T-helper 9 cell (primary cell): ENCODE data around the gene RPTOR.
"Not testable (repeated sequence)": the region's sequence is repeated elsewhere in the genome, so short reads cannot be mapped to it uniquely, and the experiment has no call there.

Experiments
- DNase-seq: peaks from one replicate; pipeline ENCODE4 v3.0.0-alpha.2; 2020

The RPTOR gene

GRCh38 chr17:80726558-80727408 is 182.1 kb downstream of the RPTOR start:
- DNase-seq: no peak

DNA sequence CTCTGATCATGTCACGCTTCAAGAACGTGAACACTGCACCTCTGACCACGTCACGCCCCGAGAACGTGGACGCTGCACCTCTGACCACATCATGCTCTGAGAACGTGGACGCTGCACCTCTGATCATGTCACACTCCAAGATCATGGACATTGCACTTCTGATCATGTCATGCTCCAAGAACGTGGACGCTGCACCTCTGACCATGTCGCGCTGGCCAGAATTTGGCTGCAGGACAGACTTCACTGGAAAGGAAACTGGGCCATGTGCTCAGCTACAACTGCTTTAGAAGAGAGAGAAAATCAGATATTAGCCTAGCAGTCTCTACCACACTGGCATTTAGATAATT is 182.7 kb downstream of the RPTOR start:
- no peak for DNase-seq

GRCh38 chr17:80729016-80729415 is 184.4 kb downstream of the RPTOR start:
- no peak for DNase-seq

DNA sequence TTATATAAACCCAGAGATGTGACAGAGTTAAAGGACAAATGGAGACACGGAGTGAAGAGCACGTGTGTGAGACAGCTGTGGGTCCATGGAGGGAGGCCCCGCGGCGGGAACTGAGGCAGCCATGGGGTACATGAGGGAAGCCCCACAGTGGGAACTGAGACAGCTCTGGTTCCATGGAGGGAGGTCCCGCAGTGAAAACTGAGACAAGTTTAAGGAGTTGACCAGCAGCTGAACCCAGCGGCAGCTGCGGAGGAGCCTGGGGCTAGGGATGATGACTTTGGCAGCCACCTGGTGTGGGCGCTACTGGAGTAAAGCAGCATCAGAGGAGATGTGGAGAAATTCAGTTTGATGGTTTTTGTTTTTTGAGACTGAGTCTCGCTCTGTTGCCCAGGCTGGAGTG is 185.1 kb downstream of the RPTOR start:
- DNase-seq: no peak

DNA sequence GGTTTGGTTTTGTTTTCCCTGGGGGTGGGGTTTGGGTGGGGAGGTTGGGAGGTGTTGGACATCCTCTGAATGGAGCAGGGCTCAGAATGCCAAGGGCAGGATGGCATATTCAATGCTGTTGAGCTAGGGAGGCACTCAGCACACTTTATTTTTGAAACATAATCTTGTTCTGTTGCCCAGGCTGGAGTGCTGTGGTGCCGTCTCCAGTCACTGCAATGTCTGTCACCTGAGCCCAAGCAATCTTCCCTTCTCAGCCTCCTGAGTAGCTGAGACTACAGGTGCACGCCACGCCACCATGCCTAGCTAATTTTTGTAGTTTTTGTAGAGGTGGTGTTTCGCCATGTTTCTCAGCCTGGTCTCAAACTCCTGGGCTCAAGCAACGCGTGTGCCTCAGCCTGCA is 186.1 kb downstream of the RPTOR start:
- DNase-seq: no peak

GRCh38 chr17:80731323-80731722 is 186.7 kb downstream of the RPTOR start:
- DNase-seq: no peak

- DNase-seq: no peak
These were observed 187.6 kb downstream of the RPTOR start for GRCh38 chr17:80732268-80732667.

- no peak for DNase-seq
These were observed 192.7 kb downstream of the RPTOR start for GRCh38 chr17:80737106-80738019.

DNA sequence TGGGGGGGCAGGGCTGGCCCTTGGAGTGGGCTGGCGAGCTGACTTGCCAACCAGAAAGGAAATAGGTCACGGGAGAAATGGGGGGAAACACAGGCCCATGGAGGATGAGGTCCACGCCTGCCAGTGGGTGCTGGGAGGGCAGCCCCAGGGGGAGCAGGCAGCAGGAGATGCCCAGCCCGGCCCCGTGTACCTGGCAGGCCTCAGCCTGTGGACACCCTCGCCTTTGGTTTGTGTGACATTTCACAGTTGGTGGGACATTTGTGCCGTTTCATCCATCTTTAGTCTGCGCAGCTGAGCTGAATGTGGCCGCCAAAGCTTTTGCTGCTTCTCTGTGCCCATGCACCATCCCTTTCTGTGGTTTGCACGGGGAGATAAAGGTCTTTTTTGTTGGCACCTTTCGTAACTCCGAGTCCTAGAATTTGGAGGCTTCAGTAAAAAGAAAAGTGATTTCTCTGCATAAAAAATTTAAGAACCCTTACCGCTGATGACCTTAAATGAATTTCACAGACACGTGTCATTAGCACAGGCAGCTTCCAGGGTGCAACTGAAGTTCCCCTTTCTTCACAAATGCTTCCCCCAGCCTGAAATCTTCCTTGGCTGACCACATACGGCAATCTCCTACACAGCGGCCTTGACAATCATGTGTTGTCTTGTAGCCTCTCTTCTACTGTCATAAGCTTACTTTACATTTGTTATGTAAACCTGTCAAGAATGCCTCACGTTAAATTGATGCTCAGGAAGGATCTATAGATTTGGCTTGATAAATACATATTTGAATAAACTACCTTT is 193.6 kb downstream of the RPTOR start:
- no peak for DNase-seq

GRCh38 chr17:80738987-80739730 is 194.5 kb downstream of the RPTOR start:
- no peak for DNase-seq

DNA sequence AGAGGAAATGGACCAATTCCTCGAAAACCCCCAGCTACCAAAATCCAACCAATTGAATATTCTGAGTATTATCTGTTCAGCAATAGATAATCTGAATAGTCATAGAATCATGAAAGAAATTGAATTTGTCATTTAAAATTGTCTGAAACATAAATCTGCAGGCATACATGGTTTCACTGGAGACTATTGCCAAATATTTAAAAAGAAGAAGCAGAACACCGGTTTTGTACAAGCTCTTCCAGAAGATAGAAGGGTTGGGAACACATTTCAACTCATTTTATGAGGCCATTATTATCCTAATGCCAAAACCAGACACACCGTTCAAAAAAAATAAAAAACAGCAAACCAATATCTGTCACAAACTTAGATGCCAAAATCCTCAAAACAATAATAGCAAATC is 195.5 kb downstream of the RPTOR start:
- DNase-seq: no peak

DNA sequence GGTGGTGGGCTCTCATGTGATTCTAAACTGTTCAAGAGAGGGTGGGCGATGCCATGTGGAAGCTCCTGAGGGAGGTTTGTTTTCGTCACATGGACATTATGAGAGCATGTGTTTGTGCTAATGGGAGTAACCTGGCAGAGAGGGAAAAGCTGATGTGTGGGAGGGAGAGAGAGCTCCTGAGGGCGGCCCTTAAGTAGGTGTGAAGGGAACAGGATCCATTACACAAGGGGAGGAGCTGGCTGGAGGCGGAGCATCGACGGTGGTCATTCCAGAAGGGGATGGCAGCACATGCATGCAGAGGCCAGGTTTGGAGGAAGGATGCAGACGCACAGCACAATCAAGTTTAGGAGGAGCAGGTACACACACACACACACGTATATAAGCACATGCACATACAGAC is 197.5 kb downstream of the RPTOR start:
- DNase-seq: no peak

GRCh38 chr17:80742581-80743180 is 198.0 kb downstream of the RPTOR start:
- no peak for DNase-seq

DNA sequence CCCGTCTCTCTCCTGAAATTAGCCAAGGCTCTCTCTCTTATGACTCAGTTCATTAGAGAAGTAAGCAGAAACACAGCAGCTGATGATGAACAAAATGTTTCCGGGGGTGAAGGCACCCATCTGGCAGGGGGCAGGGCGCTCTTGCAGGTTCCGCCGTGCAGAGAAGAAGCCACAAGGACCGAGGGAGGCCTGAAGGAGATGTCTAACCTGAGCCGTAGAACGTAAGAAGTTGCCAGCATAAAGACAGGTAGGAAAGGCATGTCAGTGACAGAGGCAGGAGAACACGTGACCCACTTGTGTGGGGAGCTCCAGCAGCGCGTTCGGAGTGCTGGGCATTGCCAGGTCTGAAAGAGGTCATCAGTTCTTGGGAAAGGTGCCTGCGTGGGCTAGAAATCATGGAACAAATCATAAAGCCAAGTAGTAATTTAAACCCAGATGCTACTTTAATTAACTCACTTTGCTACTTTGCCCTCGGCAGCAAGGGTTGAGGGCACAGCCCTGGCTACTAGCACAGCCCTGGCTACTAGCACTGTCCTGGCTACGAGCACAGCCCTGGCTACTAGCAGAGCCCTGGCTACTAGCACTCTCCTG is 198.6 kb downstream of the RPTOR start:
- DNase-seq: no peak

DNA sequence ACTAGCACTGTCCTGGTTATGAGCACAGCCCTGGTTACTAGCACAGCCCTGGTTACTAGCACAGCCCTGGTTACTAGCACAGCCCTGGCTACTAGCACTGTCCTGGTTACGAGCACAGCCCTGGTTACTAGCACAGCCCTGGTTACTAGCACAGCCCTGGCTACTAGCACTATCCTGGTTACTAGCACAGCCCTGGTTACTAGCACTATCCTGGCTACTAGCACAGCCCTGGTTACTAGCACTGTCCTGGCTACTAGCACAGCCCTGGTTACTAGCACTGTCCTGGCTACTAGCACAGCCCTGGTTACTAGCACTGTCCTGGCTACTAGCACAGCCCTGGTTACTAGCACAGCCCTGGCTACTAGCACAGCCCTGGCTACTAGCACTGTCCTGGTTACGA is 199.3 kb downstream of the RPTOR start:
- not testable (repeated sequence) for DNase-seq

- DNase-seq: not testable (repeated sequence)
These were observed 200.1 kb downstream of the RPTOR start for GRCh38 chr17:80744725-80745124.

DNA sequence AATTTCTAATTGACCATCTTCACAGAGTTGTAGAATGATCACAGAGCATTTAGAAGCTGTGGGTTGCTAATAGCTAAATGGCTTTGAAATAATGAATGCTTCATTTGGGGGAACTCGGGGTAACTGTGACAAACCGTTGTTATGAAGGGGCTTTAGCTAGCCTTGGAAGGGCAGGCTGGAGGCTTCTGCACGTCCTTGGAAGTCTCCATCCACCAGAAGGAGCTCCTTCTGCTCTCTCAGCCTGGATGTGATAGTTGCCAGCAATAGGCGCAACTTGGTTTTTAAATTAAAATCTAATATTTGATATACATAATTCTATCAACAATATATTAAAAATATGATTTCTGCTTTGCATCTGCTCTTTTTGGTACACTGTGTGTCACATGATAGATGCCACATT is 200.5 kb downstream of the RPTOR start:
- no peak for DNase-seq

GRCh38 chr17:80746262-80746935 is 201.8 kb downstream of the RPTOR start:
- no peak for DNase-seq

- DNase-seq: no peak
These were observed 202.8 kb downstream of the RPTOR start for GRCh38 chr17:80747469-80747868.

GRCh38 chr17:80749611-80750010 is 205.0 kb downstream of the RPTOR start:
- DNase-seq: no peak

DNA sequence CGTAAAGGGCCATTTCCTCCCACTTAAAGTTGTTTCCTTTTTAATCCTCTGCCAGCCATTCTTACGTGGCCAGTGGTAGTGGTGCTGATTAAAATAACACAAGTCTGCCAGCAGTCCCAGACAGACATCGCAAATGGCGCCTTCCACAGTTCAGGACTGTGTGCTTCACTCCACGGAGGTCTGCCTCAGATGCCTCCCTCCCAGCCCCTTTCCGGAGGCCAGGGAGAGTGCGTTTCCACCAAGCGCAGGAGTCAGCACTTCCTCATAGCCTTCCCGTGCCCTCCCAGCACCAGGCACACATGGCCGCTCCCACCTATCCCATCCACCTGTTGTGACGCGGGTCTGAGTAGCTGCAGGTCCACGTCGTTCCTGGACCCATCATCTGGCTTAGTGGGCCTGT is 205.6 kb downstream of the RPTOR start:
- no peak for DNase-seq
